ENCODE data around the gene ZNF79. TPM values are rescaled to one million over a fixed set of nuclear protein-coding genes. Genes with fewer than 3 reads are reported as not detected.
A peak's percentile ranks its signal among the peaks of the same experiment; 100 is the strongest.

Gene ZNF79
- total and polyA plus RNA-seq, 2 of the 8 experiments (the other 6 are each of a cell fraction or from before 2014, with no cell fraction given) = 2.4 to 7.4 TPM

DNA sequence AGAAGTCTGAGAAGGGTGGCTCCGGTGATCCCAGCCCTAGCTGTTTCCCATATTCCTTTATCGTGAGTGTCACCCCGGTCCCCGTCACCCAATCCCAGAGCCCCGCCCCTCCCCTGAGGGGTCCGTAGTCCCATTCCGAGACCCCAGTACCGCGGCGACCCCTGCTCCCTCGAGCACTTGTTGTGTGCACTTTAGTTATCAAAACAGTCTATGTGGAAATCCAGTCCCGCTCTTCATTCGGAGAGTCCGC is 27.4 kb downstream of the ZNF79 start:
- TF ChIP-seq CTBP2 (IDR thresholded peaks at IDR 0.05; ENCODE audit: borderline replicate concordance, insufficient read depth, insufficient read length, low read length) (no peak), ASH2L (IDR thresholded peaks at IDR 0.05; ENCODE audit: low read length) (peak; percentile 47)
- Histone ChIP-seq H2BK5ac (ENCODE audit: low read depth, low read length) (peak overlapping the region; percentile 84), H3K4me3 (ENCODE audit: extremely low read depth in 1 of 4, insufficient read depth in 2 of 4, low read depth in 3 of 4, low read length in 4 of 4) (peak overlapping the region; percentile 85 to 99 (median 88)), H3K23ac (ENCODE audit: insufficient read length) (no peak overlapping the region), H3K23me2 (ENCODE audit: low read depth, low read length) (peaks cover 19% of the 10 kb centered on the region), H4K91ac (replicated peaks; ENCODE audit: insufficient read length, low read length) (no peak overlapping the region), H3K9me3 (ENCODE audit: insufficient read depth in 2 of 2, low read depth in 1 of 2, low read length in 1 of 2) (no peaks in the 10 kb centered on the region), H3K79me1 (ENCODE audit: low read depth, low read length) (peaks cover 7% of the 10 kb centered on the region; the same call in 1 of the 2 replicates), H3K9ac (replicated peaks in 1 of 4; ENCODE audit: extremely low read depth in 1 of 4, low read depth in 3 of 4, low read length in 3 of 4) (peak overlapping the region in 3 of 4 experiments; percentile 63 to 98 (median 97); a peak in 6 of 7 replicates), H4K8ac (ENCODE audit: extremely low read depth, insufficient read depth, low read length) (no peak overlapping the region), H3K18ac (ENCODE audit: extremely low read depth, low read length) (peak overlapping the region; percentile 85), H2BK120ac (replicated peaks; ENCODE audit: low read depth, low read length) (no peak overlapping the region), H3K4me2 (ENCODE audit: insufficient read depth in 1 of 2, low read depth in 2 of 2, low read length in 2 of 2) (peak overlapping the region; percentile 95 to 100), H2BK20ac (ENCODE audit: low read length) (no peak overlapping the region), H2AK5ac (ENCODE audit: low read depth, low read length) (no peak overlapping the region), H4K20me1 (replicated peaks in 1 of 2; ENCODE audit: control insufficient read depth in 1 of 2, insufficient read depth in 2 of 2, low read length in 2 of 2) (peaks cover 19 to 28% of the 10 kb centered on the region in 2 experiments), H3K79me2 (ENCODE audit: control insufficient read depth in 1 of 2, insufficient read depth in 2 of 2, low read length in 2 of 2) (peaks cover 17 to 38% of the 10 kb centered on the region in 2 experiments), H4K5ac (ENCODE audit: insufficient read length, low read depth, low read length) (peak overlapping the region; percentile 75), H3K27me3 (replicated peaks in 1 of 4; ENCODE audit: control insufficient read depth in 3 of 4, extremely low read depth in 1 of 4, insufficient read depth in 3 of 4, low read length in 3 of 4) (no peaks in the 10 kb centered on the region), H2BK12ac (ENCODE audit: low read depth, low read length) (no peak overlapping the region), H3K36me3 (ENCODE audit: control insufficient read depth in 2 of 4, insufficient read depth in 4 of 4, low read length in 3 of 4) (peaks cover 34 to 45% (median 38%) of the 10 kb centered on the region in 4 experiments), H3K4ac (replicated peaks; ENCODE audit: insufficient read length, low read depth, low read length) (no peak overlapping the region), H3K27ac (ENCODE audit: low read depth, low read length) (peak overlapping the region; percentile 32; the same call in 1 of the 2 replicates), H2AFZ (ENCODE audit: low read length) (peak overlapping the region; percentile 57; the same call in 1 of the 2 replicates), H3K14ac (ENCODE audit: insufficient read length) (no peak overlapping the region), H3K56ac (replicated peaks; ENCODE audit: insufficient read length, low read depth, low read length) (peak overlapping the region; percentile 85), H3K4me1 (replicated peaks in 1 of 4; ENCODE audit: control insufficient read depth in 3 of 4, insufficient read depth in 4 of 4, low read length in 3 of 4) (peaks cover 0 to 6% (median 4%) of the 10 kb centered on the region in 4 experiments; a peak in 4 of 7 replicates), H2BK15ac (ENCODE audit: low read length) (no peak overlapping the region)
- DNase-seq (ENCODE audit: low read depth in 1 of 2, low spot score in 2 of 2) (no peak), FAIRE-seq (no peak)
- WGBS, 2 experiments (ENCODE audit: extremely low coverage in 1 of 2, insufficient coverage in 1 of 2, insufficient read length in 1 of 2, insufficient replicate concordance in 2 of 2, low coverage in 1 of 2, low lambda C conversion rate in 2 of 2, missing lambda C conversion rate in 1 of 2) = 4% methylated on average over 3 of the region's 14 CpGs; no CpG with 5 or more reads in 1 of the 2 experiments
- POLR2A ChIA-PET (ENCODE audit: partially characterized antibody) = interaction anchor here (0.5 to 9.0 kb wide), 69 partner anchors 11 to 431 kb away, joined by 3 to 125 read pairs (median 5); partner anchors contain the start of genes PTRH1, SLC2A8, TOR2A and TTC16
- CTCF ChIA-PET (ENCODE audit: partially characterized antibody) = interaction anchor here (0.7 kb wide), 1 partner anchor 592 kb away, joined by 3 read pairs; no protein-coding TSS in a partner anchor

Data from H1 (cell line).